ENCODE measurements around the gene OR9Q2.

The OR9Q2 gene

GRCh38 chr11:58188770-58189169 is at the start of gene OR9Q2:
Gene OR9Q2 (plus strand): TSS chr11:58189070. CDS start chr11:58190491, 1,421 bp downstream.
- TF ChIP-seq, protein P1, sequence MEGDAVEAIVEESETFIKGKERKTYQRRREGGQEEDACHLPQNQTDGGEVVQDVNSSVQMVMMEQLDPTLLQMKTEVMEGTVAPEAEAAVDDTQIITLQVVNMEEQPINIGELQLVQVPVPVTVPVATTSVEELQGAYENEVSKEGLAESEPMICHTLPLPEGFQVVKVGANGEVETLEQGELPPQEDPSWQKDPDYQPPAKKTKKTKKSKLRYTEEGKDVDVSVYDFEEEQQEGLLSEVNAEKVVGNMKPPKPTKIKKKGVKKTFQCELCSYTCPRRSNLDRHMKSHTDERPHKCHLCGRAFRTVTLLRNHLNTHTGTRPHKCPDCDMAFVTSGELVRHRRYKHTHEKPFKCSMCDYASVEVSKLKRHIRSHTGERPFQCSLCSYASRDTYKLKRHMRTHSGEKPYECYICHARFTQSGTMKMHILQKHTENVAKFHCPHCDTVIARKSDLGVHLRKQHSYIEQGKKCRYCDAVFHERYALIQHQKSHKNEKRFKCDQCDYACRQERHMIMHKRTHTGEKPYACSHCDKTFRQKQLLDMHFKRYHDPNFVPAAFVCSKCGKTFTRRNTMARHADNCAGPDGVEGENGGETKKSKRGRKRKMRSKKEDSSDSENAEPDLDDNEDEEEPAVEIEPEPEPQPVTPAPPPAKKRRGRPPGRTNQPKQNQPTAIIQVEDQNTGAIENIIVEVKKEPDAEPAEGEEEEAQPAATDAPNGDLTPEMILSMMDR (IDR thresholded peaks at IDR 0.05): no peak

DNA sequence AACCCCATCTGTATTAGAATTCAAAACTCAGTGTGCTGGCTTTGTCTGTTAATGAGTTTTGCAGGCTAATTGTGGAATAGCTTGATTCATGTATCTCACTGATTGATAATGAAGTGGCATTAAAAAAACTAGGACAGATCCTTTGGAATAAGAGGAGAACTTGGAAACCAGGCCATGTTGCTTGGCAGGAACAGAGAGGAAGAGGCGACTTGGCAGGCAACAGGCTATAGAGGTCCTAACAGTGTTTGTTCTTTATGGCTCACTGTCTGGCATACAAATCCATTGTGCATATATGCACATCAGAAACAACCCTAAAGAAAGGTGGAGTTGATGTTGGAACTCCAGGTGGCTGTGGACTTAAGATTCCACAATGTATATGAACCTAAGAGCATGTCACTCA is 46.1 kb upstream of the OR9Q2 start:
- TF ChIP-seq, protein P1 (IDR thresholded peaks at IDR 0.05): no peak

- TF ChIP-seq, protein P1 (IDR thresholded peaks at IDR 0.05): no peak
Observed at GRCh38 chr11:58152781-58153180, 36.1 kb upstream of the OR9Q2 start.

GRCh38 chr11:58164389-58164788 is 24.5 kb upstream of the OR9Q2 start:
- TF ChIP-seq, protein P1 (IDR thresholded peaks at IDR 0.05): no peak

GRCh38 chr11:58164990-58165389 is 23.9 kb upstream of the OR9Q2 start:
- TF ChIP-seq, protein P1 (IDR thresholded peaks at IDR 0.05): no peak

DNA sequence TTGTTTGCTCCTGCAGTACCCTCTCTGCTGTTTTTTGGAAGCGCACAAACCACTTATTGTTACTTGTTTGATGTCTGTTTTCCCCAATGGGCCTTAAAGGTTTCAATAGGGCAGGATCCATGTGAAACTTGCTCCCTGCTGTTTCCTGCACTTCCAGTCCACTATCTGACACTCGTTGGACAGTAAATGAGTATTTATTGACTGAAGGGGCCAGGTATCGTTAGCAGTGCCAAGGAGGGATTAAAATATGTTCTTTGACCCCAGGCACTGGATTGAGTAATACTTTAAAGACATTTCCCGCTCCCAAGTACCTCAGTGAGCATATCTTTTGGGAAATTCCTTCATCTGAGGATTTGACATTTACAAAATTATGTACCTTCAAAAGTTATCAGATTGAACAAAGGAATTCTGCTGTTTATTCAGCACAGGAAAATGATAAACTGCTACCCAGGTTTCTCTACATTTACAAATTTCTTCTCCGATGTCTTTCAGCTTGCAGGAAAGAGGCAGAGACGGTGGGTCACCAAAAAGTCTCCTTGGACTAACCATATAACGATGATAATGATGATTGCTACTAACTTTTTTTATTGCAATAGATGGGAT is 23.3 kb upstream of the OR9Q2 start:
- TF ChIP-seq, protein P1 (IDR thresholded peaks at IDR 0.05): no peak

GRCh38 chr11:58177409-58178054 is 11.3 kb upstream of the OR9Q2 start:
- TF ChIP-seq, protein P1 (IDR thresholded peaks at IDR 0.05): no peak

All from LNCAP (cell line).